Mucosa of stomach (tissue), 1 donor: Measurements from ENCODE around the gene IL22.

Source experiments
- H3K27me3 ChIP-seq: one replicate; pipeline ENCODE4 v1.7.0; 2013; ENCODE audit warnings: mild to moderate bottlenecking, low read length; ENCODE audit not compliant: control insufficient read depth, insufficient read depth
- H3K36me3 ChIP-seq: one replicate; pipeline ENCODE4 v1.7.0; 2013; ENCODE audit warnings: low read length; ENCODE audit not compliant: control insufficient read depth, insufficient read depth
- H3K4me1 ChIP-seq: one replicate; pipeline ENCODE4 v1.7.0; 2013; ENCODE audit warnings: mild to moderate bottlenecking, low read length; ENCODE audit not compliant: control insufficient read depth, insufficient read depth
- H3K4me3 ChIP-seq: one replicate; pipeline ENCODE4 v1.7.0; 2013; ENCODE audit warnings: low read length
- H3K9ac ChIP-seq: one replicate; pipeline ENCODE4 v1.7.0; 2013; ENCODE audit warnings: mild to moderate bottlenecking, low read length, moderate library complexity
- H3K9me3 ChIP-seq: one replicate; pipeline ENCODE4 v1.7.0; 2013; ENCODE audit warnings: mild to moderate bottlenecking, low read length, moderate library complexity; ENCODE audit not compliant: control insufficient read depth
- donor health status: Pancreatic carcinoma.

Gene IL22

DNA sequence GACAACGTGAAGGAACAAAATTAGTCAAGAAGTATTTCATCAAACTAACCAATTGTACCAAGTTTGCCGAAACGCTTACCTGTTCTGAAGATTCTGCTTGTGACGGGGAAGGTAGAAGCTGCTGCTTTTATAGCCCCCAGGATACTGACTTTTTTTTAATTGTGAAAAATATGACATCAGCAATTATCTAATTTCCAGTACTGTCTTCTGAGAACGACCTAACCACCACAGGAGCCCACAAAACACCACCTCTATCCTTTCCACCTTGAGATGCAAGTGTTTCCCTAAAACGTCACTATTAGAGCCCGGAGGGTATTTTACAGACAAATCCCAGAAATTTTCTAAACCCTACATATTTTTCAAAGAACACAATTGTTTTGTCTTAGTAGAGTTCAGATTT is at the start of gene IL22:
TSS of gene IL22 (minus strand) at position 101 of the 400 bp plus-strand sequence. CDS start 156 bp downstream, outside the sequence.
- Histone ChIP-seq H3K9me3 (no peaks in the 10 kb centered on the region), H3K27me3 (no peaks in the 10 kb centered on the region), H3K9ac (no peak within 1 kb of the TSS), H3K4me3 (no peak within 1 kb of the TSS), H3K4me1 (no peaks in the 10 kb centered on the region), H3K36me3 (no peaks in the 10 kb centered on the region)

GRCh38 chr12:68297929-68298328 is 44.5 kb upstream of the IL22 start:
- Histone ChIP-seq H3K4me1 (no peaks in the 10 kb centered on the region), H3K9me3 (no peaks in the 10 kb centered on the region), H3K36me3 (no peaks in the 10 kb centered on the region), H3K27me3 (no peaks in the 10 kb centered on the region), H3K9ac (no peak overlapping the region), H3K4me3 (no peak overlapping the region)

DNA sequence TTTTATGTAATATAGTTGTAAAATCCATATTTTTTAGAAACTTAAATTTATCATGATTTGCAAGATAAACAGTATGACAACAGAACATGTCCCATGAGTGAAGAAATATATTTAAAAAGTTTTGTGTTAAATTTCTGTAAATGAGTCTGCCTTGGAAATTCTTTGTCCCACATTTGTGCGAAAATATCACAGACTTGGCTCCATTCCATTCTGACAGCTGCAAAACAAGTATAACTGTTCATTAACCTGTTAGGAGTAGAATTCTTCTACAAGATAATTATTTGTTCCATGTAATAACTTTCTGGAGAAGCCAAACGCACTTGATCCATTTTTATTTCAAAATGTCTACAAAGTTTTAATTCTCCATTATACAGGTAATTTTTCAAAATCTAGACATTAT is 40.8 kb upstream of the IL22 start:
- no peaks in the 10 kb centered on the region for H3K9me3 ChIP-seq
- no peaks in the 10 kb centered on the region for H3K36me3 ChIP-seq
- H3K27me3 ChIP-seq = no peaks in the 10 kb centered on the region
- no peak overlapping the region for H3K4me3 ChIP-seq
- no peak overlapping the region for H3K9ac ChIP-seq
- H3K4me1 ChIP-seq = no peaks in the 10 kb centered on the region

- Histone ChIP-seq H3K27me3 (no peaks in the 10 kb centered on the region), H3K9me3 (no peaks in the 10 kb centered on the region), H3K4me1 (no peaks in the 10 kb centered on the region), H3K9ac (no peak overlapping the region), H3K4me3 (no peak overlapping the region), H3K36me3 (no peaks in the 10 kb centered on the region)
Measured at GRCh38 chr12:68293347-68293746, 39.9 kb upstream of the IL22 start.

DNA sequence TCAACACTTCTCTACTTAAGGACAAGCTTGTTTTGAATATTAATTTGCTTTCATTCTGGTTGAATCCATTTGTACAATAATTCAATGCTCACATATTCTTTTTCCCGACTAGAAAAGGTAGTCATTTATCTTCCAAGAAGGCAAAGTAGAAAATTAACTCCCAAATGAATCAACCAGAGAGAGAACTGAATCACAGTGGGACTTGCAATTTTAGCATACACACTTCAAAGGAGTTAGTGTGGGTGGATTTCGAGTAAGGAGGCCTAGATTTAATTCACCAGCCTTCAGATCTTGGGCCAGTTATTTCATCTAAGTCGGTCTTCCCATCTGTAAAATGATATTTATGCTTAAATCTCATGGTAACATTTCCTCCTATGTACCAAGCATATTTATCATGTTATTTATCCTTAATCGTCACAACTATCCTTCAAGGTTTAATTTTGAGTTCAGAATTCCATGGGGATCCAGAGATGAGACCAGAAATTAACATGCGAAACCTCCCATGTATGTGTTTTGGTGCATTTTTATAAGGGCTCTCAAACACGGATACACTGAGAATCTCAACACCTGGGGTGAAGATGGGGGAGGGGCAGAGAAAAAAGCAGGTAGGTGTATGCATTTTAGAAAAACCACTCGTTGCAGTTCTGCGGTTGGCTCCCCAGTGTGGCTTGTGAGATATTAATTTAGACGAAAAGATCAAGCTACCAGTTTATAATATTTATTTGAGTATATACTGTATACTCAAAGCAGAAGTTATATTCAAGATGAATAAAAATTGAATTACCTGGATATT is 38.9 kb upstream of the IL22 start:
- no peaks in the 10 kb centered on the region for H3K36me3 ChIP-seq
- no peaks in the 10 kb centered on the region for H3K27me3 ChIP-seq
- H3K4me3 ChIP-seq = no peak overlapping the region
- H3K9me3 ChIP-seq = no peaks in the 10 kb centered on the region
- no peaks in the 10 kb centered on the region for H3K4me1 ChIP-seq
- H3K9ac ChIP-seq = no peak overlapping the region

GRCh38 chr12:68291396-68292036 is 38.1 kb upstream of the IL22 start:
- H3K36me3 ChIP-seq = no peaks in the 10 kb centered on the region
- H3K9me3 ChIP-seq = no peaks in the 10 kb centered on the region
- H3K4me3 ChIP-seq = no peak overlapping the region
- H3K9ac ChIP-seq = no peak overlapping the region
- no peaks in the 10 kb centered on the region for H3K4me1 ChIP-seq
- H3K27me3 ChIP-seq = no peaks in the 10 kb centered on the region

- no peaks in the 10 kb centered on the region for H3K27me3 ChIP-seq
Measured at GRCh38 chr12:68290126-68290525, 36.7 kb upstream of the IL22 start.

GRCh38 chr12:68287106-68287505 is 33.7 kb upstream of the IL22 start:
- Histone ChIP-seq H3K4me1 (no peaks in the 10 kb centered on the region), H3K9ac (no peak overlapping the region), H3K9me3 (no peaks in the 10 kb centered on the region), H3K36me3 (no peaks in the 10 kb centered on the region), H3K4me3 (no peak overlapping the region), H3K27me3 (no peaks in the 10 kb centered on the region)

More at GRCh38 chr12:68290126-68290525, 36.7 kb upstream of the IL22 start:
- Histone ChIP-seq H3K9me3 (no peaks in the 10 kb centered on the region), H3K36me3 (no peaks in the 10 kb centered on the region), H3K4me3 (no peak overlapping the region), H3K4me1 (no peaks in the 10 kb centered on the region), H3K9ac (no peak overlapping the region)

DNA sequence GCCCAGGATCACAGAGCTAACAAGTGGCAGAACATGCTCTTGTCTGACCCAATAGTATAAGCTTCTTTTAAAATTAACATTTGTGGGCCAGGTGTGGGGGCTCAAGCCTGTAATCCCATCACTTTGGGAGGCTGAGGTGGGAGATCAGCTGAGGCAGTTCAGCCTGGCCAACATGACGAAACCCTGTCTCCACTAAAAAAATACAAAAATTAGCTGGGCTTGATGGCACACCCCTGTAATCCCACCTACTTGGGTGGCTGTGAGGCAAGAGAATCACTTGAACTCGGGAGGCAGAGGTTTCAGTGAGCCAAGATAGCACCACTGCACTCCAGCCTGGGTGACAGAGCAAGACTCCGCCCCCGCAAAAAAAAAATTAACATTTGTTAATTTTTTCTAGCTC is 33.0 kb upstream of the IL22 start:
- Histone ChIP-seq H3K4me3 (no peak overlapping the region), H3K9me3 (no peaks in the 10 kb centered on the region), H3K9ac (no peak overlapping the region), H3K36me3 (no peaks in the 10 kb centered on the region), H3K27me3 (no peaks in the 10 kb centered on the region), H3K4me1 (no peaks in the 10 kb centered on the region)

GRCh38 chr12:68285541-68285940 is 32.1 kb upstream of the IL22 start:
- Histone ChIP-seq H3K4me1 (no peaks in the 10 kb centered on the region), H3K9me3 (no peaks in the 10 kb centered on the region), H3K36me3 (no peaks in the 10 kb centered on the region), H3K9ac (no peak overlapping the region), H3K27me3 (no peaks in the 10 kb centered on the region), H3K4me3 (no peak overlapping the region)

GRCh38 chr12:68281322-68282077 is 28.1 kb upstream of the IL22 start:
- Histone ChIP-seq H3K27me3 (no peaks in the 10 kb centered on the region), H3K9me3 (no peaks in the 10 kb centered on the region), H3K4me1 (no peaks in the 10 kb centered on the region), H3K9ac (no peak overlapping the region), H3K4me3 (no peak overlapping the region), H3K36me3 (no peaks in the 10 kb centered on the region)

DNA sequence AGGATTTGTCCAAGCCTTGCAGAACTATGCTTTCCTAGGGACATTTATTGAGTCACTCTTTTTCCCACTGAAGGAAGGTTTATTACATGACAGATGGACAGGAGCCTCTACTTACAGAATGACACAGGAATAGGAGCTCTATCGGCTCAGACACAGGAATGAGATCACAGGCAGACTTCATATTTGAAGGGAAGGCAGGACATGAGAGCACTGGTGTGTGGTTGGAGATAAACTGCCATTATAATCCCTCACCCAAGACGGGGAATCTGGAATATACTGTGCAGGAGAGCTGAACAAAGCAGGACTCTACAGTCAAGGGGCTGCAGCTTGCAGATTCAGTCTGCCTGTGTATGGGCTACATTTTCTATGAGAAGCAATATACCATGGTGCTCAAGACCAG is 26.8 kb upstream of the IL22 start:
- Histone ChIP-seq H3K27me3 (no peaks in the 10 kb centered on the region), H3K4me3 (no peak overlapping the region), H3K4me1 (no peaks in the 10 kb centered on the region), H3K9ac (no peak overlapping the region), H3K9me3 (no peaks in the 10 kb centered on the region), H3K36me3 (no peaks in the 10 kb centered on the region)
